ENCODE measurements around the gene POLK. TPM values are rescaled to one million over a fixed set of nuclear protein-coding genes. Genes with fewer than 3 reads are reported as not detected.

POLK gene
- total and polyA plus RNA-seq, 2 of the 8 experiments (the other 6 are each of a cell fraction or from before 2014, with no cell fraction given) = 2.0 to 9.0 TPM

GRCh38 chr5:75507841-75508240 lies 3.9 kb upstream of the POLK start (continued):
- TF ChIP-seq USF2 (IDR thresholded peaks at IDR 0.05; ENCODE audit: low read length) = no peak
